ENCODE data around the gene SLC40A1.
"Not testable (repeated sequence)": the region's sequence is repeated elsewhere in the genome, so short reads cannot be mapped to it uniquely, and the experiment has no call there.

SLC40A1 gene

GRCh38 chr2:189614585-189614984, 34.0 kb upstream of the SLC40A1 start:
- H3K4me3 ChIP-seq (ENCODE audit: insufficient read depth, low read depth, low read length): no peak overlapping the region
- H3K9me3 ChIP-seq (ENCODE audit: control insufficient read depth, low read length): no peaks in the 10 kb centered on the region
- H3K27ac ChIP-seq (ENCODE audit: insufficient read depth, low read depth, low read length, poor library complexity, severe bottlenecking): no peak overlapping the region
- no peaks in the 10 kb centered on the region for H3K4me1 ChIP-seq (ENCODE audit: control insufficient read depth, insufficient read depth, low read length)
- no peaks in the 10 kb centered on the region for H3K27me3 ChIP-seq (ENCODE audit: control insufficient read depth, insufficient read depth, low read length, poor library complexity, severe bottlenecking)
- WGBS, 2 experiments: 97% methylated on average over 4 of the region's 4 CpGs
- no peaks in the 10 kb centered on the region for H3K36me3 ChIP-seq (ENCODE audit: control insufficient read depth, insufficient read depth, low read length)

GRCh38 chr2:189613650-189614420, 33.2 kb upstream of the SLC40A1 start:
- no peak overlapping the region for H3K4me3 ChIP-seq (ENCODE audit: insufficient read depth, low read depth, low read length)
- no peaks in the 10 kb centered on the region for H3K27me3 ChIP-seq (ENCODE audit: control insufficient read depth, insufficient read depth, low read length, poor library complexity, severe bottlenecking)
- no peaks in the 10 kb centered on the region for H3K4me1 ChIP-seq (ENCODE audit: control insufficient read depth, insufficient read depth, low read length)
- 71 to 100% methylated on average over 1 of the region's 2 CpGs for WGBS, 2 experiments
- no peak overlapping the region for H3K27ac ChIP-seq (ENCODE audit: insufficient read depth, low read depth, low read length, poor library complexity, severe bottlenecking)
- H3K9me3 ChIP-seq (ENCODE audit: control insufficient read depth, low read length): no peaks in the 10 kb centered on the region
- H3K36me3 ChIP-seq (ENCODE audit: control insufficient read depth, insufficient read depth, low read length): no peaks in the 10 kb centered on the region

- Histone ChIP-seq H3K36me3 (ENCODE audit: control insufficient read depth, insufficient read depth, low read length) (no peaks in the 10 kb centered on the region), H3K4me3 (ENCODE audit: insufficient read depth, low read depth, low read length) (no peak overlapping the region), H3K4me1 (ENCODE audit: control insufficient read depth, insufficient read depth, low read length) (no peaks in the 10 kb centered on the region), H3K9me3 (ENCODE audit: control insufficient read depth, low read length) (no peaks in the 10 kb centered on the region), H3K27ac (ENCODE audit: insufficient read depth, low read depth, low read length, poor library complexity, severe bottlenecking) (no peak overlapping the region), H3K27me3 (ENCODE audit: control insufficient read depth, insufficient read depth, low read length, poor library complexity, severe bottlenecking) (no peaks in the 10 kb centered on the region)
- WGBS, 2 experiments: 72 to 86% methylated on average over 5 of the region's 6 CpGs
These were observed 32.6 kb upstream of the SLC40A1 start for GRCh38 chr2:189613077-189613636.

- Histone ChIP-seq H3K4me3 (ENCODE audit: insufficient read depth, low read depth, low read length) (no peak overlapping the region), H3K27ac (ENCODE audit: insufficient read depth, low read depth, low read length, poor library complexity, severe bottlenecking) (no peak overlapping the region), H3K4me1 (ENCODE audit: control insufficient read depth, insufficient read depth, low read length) (no peaks in the 10 kb centered on the region), H3K9me3 (ENCODE audit: control insufficient read depth, low read length) (no peaks in the 10 kb centered on the region), H3K36me3 (ENCODE audit: control insufficient read depth, insufficient read depth, low read length) (no peaks in the 10 kb centered on the region), H3K27me3 (ENCODE audit: control insufficient read depth, insufficient read depth, low read length, poor library complexity, severe bottlenecking) (no peaks in the 10 kb centered on the region)
- 80 to 89% methylated on average over 1 of the region's 2 CpGs for WGBS, 2 experiments
These were observed 30.1 kb upstream of the SLC40A1 start for GRCh38 chr2:189610700-189611099.

GRCh38 chr2:189609853-189610252, 29.3 kb upstream of the SLC40A1 start:
- WGBS, 2 experiments: 90 to 96% methylated on average over 1 of the region's 1 CpG
- H3K36me3 ChIP-seq (ENCODE audit: control insufficient read depth, insufficient read depth, low read length): no peaks in the 10 kb centered on the region
- H3K27ac ChIP-seq (ENCODE audit: insufficient read depth, low read depth, low read length, poor library complexity, severe bottlenecking): no peak overlapping the region

GRCh38 chr2:189609423-189609816, 28.8 kb upstream of the SLC40A1 start:
- 90 to 96% methylated on average over 4 of the region's 4 CpGs for WGBS, 2 experiments
- Histone ChIP-seq H3K9me3 (ENCODE audit: control insufficient read depth, low read length) (no peaks in the 10 kb centered on the region), H3K27ac (ENCODE audit: insufficient read depth, low read depth, low read length, poor library complexity, severe bottlenecking) (no peak overlapping the region), H3K4me1 (ENCODE audit: control insufficient read depth, insufficient read depth, low read length) (no peaks in the 10 kb centered on the region), H3K36me3 (ENCODE audit: control insufficient read depth, insufficient read depth, low read length) (no peaks in the 10 kb centered on the region), H3K27me3 (ENCODE audit: control insufficient read depth, insufficient read depth, low read length, poor library complexity, severe bottlenecking) (no peaks in the 10 kb centered on the region), H3K4me3 (ENCODE audit: insufficient read depth, low read depth, low read length) (no peak overlapping the region)

More at GRCh38 chr2:189609853-189610252, 29.3 kb upstream of the SLC40A1 start:
- H3K27me3 ChIP-seq (ENCODE audit: control insufficient read depth, insufficient read depth, low read length, poor library complexity, severe bottlenecking): no peaks in the 10 kb centered on the region
- H3K4me1 ChIP-seq (ENCODE audit: control insufficient read depth, insufficient read depth, low read length): no peaks in the 10 kb centered on the region
- H3K9me3 ChIP-seq (ENCODE audit: control insufficient read depth, low read length): no peaks in the 10 kb centered on the region
- H3K4me3 ChIP-seq (ENCODE audit: insufficient read depth, low read depth, low read length): no peak overlapping the region

- Histone ChIP-seq H3K27me3 (ENCODE audit: control insufficient read depth, insufficient read depth, low read length, poor library complexity, severe bottlenecking) (no peaks in the 10 kb centered on the region), H3K4me3 (ENCODE audit: insufficient read depth, low read depth, low read length) (no peak overlapping the region), H3K9me3 (ENCODE audit: control insufficient read depth, low read length) (no peaks in the 10 kb centered on the region), H3K27ac (ENCODE audit: insufficient read depth, low read depth, low read length, poor library complexity, severe bottlenecking) (no peak overlapping the region), H3K36me3 (ENCODE audit: control insufficient read depth, insufficient read depth, low read length) (no peaks in the 10 kb centered on the region), H3K4me1 (ENCODE audit: control insufficient read depth, insufficient read depth, low read length) (no peaks in the 10 kb centered on the region)
- WGBS, 2 experiments: 94% methylated on average over 2 of the region's 2 CpGs; no CpG with 5 or more reads in 1 of the 2 experiments
These were observed 28.3 kb upstream of the SLC40A1 start for GRCh38 chr2:189608795-189609422.

- no peak overlapping the region for H3K4me3 ChIP-seq (ENCODE audit: insufficient read depth, low read depth, low read length)
- WGBS, 2 experiments: 95 to 96% methylated on average over 4 of the region's 4 CpGs
These were observed 27.6 kb upstream of the SLC40A1 start for GRCh38 chr2:189608170-189608569.

GRCh38 chr2:189602233-189602632, 21.6 kb upstream of the SLC40A1 start:
- Histone ChIP-seq H3K27ac (ENCODE audit: insufficient read depth, low read depth, low read length, poor library complexity, severe bottlenecking) (no peak overlapping the region), H3K4me1 (ENCODE audit: control insufficient read depth, insufficient read depth, low read length) (no peaks in the 10 kb centered on the region), H3K27me3 (ENCODE audit: control insufficient read depth, insufficient read depth, low read length, poor library complexity, severe bottlenecking) (no peaks in the 10 kb centered on the region), H3K4me3 (ENCODE audit: insufficient read depth, low read depth, low read length) (no peak overlapping the region), H3K9me3 (ENCODE audit: control insufficient read depth, low read length) (no peaks in the 10 kb centered on the region), H3K36me3 (ENCODE audit: control insufficient read depth, insufficient read depth, low read length) (no peaks in the 10 kb centered on the region)
- 91 to 93% methylated on average over 4 of the region's 4 CpGs for WGBS, 2 experiments

More at GRCh38 chr2:189608170-189608569, 27.6 kb upstream of the SLC40A1 start:
- Histone ChIP-seq H3K9me3 (ENCODE audit: control insufficient read depth, low read length) (no peaks in the 10 kb centered on the region), H3K27ac (ENCODE audit: insufficient read depth, low read depth, low read length, poor library complexity, severe bottlenecking) (no peak overlapping the region), H3K36me3 (ENCODE audit: control insufficient read depth, insufficient read depth, low read length) (no peaks in the 10 kb centered on the region), H3K27me3 (ENCODE audit: control insufficient read depth, insufficient read depth, low read length, poor library complexity, severe bottlenecking) (no peaks in the 10 kb centered on the region), H3K4me1 (ENCODE audit: control insufficient read depth, insufficient read depth, low read length) (no peaks in the 10 kb centered on the region)

GRCh38 chr2:189601652-189602051, 21.1 kb upstream of the SLC40A1 start:
- 88 to 100% methylated on average over 2 of the region's 2 CpGs for WGBS, 2 experiments
- not testable (repeated sequence) for H3K36me3 ChIP-seq (ENCODE audit: control insufficient read depth, insufficient read depth, low read length); H3K9me3 ChIP-seq (ENCODE audit: control insufficient read depth, low read length); H3K27me3 ChIP-seq (ENCODE audit: control insufficient read depth, insufficient read depth, low read length, poor library complexity, severe bottlenecking); H3K4me3 ChIP-seq (ENCODE audit: insufficient read depth, low read depth, low read length); H3K27ac ChIP-seq (ENCODE audit: insufficient read depth, low read depth, low read length, poor library complexity, severe bottlenecking); H3K4me1 ChIP-seq (ENCODE audit: control insufficient read depth, insufficient read depth, low read length)

Measured in ectodermal cell (in vitro differentiated cells).